Activated CD8-positive, alpha-beta memory T cell treated with anti-CD3 and anti-CD28 coated beads, Interleukin-2, amount 50 U/mL, for 1 hour (primary cell): ENCODE data around the gene FLG.
"Not testable (repeated sequence)": the region's sequence is repeated elsewhere in the genome, so short reads cannot be mapped to it uniquely, and the experiment has no call there.

ENCODE experiments used
- DNase-seq: peaks from one replicate; pipeline ENCODE4 v3.0.0-alpha.2; 2020; ENCODE audit errors: extremely low read depth

The FLG gene

DNA sequence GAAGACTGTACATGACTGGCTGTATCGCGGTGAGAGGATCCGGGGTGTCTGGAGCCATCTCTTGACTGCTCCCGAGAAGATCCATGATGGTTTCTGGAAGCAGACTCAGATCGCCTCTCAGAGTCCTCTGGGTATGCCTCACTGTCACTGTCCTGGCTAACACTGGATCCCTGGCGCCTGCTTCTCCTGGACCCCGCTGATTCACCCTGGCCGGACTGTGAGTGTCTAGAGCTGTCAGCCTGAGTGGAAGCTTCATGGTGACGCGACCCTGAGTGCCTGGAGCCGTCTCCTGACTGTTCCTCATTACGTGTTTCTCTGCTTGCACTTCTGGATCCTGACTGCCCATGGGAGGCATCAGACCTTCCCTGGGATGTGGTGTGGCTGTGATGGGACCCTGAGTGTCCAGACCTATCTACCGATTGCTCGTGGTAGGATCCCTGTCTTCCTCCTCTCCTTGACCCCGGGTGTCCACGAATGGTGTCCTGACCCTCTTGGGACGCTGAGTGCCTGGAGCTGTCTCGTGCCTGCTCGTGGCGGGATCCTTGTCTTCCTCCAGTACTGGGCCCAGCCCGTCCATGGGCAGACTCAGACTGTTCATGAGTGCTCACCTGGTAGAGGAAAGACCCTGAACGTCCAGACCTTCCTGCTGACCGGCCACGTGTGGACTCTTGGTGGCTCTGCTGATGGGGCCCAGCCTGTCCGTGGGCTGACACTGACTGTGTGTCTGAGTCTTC is 21.7 kb downstream of the FLG start:
- DNase-seq: not testable (repeated sequence)

DNA sequence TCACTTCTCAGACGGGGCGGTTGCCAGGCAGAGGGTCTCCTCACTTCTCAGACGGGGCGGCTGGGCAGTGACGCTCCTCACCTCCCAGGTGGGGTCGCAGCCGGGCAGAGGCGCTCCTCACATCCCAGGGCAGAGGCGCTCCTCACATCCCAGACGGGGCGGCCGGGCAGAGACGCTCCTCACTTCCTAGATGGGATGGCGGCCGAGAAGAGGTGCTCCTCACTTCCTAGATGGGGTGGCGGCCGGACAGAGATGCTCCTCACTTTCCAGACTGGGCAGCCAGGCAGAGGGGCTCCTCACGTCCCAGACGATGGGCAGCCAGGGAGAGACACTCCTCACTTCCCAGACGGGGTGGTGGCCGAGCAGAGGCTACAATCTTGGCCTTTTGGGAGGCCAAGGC is 68.6 kb downstream of the FLG start:
- not testable (repeated sequence) for DNase-seq
